ENCODE data around the gene OR4C12.
"Not testable (repeated sequence)": the region's sequence is repeated elsewhere in the genome, so short reads cannot be mapped to it uniquely, and the experiment has no call there.

DNA sequence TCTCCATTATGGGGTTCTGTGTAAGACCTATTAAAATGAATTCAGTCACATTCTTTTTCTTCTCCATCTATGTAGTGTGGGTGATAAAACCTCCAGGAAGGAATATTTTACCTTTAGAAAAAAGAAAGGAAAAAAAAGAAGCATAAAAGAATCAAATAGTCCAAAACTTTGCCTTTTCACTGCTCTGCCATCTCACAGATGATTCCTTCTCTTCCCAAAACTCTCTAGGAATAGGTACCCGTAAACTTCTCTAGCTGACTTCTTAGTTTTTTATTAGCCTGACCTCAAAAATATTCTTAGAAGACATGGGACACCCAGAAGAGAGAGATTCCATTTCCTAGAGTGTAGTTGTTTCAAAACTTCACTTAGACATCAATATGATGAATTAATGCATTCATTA, at the start of gene OR4C12:
- TF ChIP-seq YY1 (IDR thresholded peaks at IDR 0.05; ENCODE audit: insufficient read depth, insufficient read length); ZNF274 (IDR thresholded peaks at IDR 0.05; ENCODE audit: low read depth, low read length); SUZ12 (IDR thresholded peaks at IDR 0.05; ENCODE audit: extremely low read depth, insufficient read depth, insufficient read length): not testable (repeated sequence)
